ENCODE data around the gene ISG20.

Gene ISG20

DNA sequence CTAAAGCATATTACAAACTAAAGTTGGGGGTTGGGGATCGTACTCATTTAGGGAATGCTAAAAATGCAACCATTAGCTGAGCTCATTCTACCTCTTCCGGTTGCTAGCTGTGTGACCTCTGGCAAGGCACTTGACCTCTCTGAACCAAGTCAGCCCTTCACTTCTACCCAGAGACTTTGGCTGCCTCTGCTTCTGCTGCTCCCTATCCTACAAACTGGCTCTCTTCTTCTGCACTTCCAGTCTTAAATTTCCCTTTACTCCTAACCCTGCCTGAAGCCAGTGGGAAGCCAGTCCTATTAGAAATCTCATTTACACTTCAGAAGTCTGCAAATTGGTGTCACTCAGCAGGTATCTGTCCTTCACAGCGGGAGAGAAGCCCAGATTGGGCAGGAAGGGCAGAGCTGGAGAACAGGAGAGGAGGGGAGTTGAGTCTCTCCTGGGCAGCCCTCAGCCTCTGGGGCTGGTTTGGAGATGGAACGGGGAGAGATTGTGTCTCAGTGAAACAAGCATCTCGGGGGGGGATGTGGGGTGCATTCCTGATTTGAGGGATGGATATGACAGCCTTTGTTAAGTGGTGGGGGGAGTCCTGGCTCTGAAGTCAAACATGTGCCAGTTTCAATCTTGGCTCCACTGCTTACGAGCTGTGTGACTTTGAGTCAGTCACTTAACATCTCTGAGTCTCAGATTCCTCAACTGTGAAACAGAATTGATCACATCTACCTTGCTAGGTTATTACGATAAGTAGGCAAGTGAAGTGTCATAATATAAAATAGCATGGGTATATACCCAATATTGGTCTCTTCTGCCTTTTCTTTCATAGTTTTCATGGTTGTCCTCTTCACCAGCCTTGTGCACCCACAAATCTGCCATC is 25.5 kb upstream of the ISG20 start:
- no peak overlapping the region for H3K4me3 ChIP-seq (replicated peaks; ENCODE audit: low read depth, low read length)
- TF ChIP-seq, protein P1, sequence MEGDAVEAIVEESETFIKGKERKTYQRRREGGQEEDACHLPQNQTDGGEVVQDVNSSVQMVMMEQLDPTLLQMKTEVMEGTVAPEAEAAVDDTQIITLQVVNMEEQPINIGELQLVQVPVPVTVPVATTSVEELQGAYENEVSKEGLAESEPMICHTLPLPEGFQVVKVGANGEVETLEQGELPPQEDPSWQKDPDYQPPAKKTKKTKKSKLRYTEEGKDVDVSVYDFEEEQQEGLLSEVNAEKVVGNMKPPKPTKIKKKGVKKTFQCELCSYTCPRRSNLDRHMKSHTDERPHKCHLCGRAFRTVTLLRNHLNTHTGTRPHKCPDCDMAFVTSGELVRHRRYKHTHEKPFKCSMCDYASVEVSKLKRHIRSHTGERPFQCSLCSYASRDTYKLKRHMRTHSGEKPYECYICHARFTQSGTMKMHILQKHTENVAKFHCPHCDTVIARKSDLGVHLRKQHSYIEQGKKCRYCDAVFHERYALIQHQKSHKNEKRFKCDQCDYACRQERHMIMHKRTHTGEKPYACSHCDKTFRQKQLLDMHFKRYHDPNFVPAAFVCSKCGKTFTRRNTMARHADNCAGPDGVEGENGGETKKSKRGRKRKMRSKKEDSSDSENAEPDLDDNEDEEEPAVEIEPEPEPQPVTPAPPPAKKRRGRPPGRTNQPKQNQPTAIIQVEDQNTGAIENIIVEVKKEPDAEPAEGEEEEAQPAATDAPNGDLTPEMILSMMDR (IDR thresholded peaks at IDR 0.05; ENCODE audit: low read depth, low read length, missing control alignments): no peak
- DNase-seq (ENCODE audit: extremely low read depth, low read depth): no peak

DNA sequence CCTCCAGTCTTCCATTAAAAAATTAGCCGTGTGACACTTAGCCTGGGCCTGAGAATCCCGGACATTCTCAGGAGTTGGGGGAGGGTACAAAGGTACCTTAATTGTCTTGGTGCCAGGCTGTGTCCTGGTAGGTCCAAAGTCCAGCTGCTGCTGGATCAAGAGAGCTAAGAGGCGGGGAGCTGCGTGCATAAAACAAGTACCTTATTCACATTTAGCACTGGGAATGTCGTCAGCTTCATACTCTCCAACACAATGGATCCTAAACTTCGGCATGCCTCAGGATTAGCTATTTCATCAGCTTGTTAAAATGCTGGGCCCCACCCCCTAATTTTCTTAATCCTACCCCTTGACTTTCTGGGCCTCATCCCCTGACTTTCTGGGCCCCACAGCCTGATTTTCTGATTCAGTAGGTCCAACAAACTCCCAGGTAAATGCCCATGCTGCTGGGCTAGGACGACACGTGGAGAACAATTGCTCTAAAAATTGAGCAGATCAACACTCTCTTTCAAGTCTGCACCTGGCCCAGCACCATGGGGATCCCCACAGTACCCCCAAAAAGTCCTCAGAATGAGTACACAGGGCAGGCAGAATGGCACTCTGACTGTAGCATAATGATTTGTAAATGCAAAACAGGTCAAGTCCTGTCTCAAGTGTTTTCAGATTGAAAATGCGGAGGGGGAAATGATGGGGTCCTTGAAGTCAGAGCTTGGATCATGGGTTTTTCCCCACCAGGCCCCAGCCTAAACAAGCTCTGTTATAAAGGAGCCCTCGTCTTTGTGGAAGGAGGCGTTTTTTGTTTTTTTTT is 23.3 kb upstream of the ISG20 start:
- H3K4me3 ChIP-seq (replicated peaks; ENCODE audit: low read depth, low read length): no peak overlapping the region
- TF ChIP-seq, protein P1 (IDR thresholded peaks at IDR 0.05; ENCODE audit: low read depth, low read length, missing control alignments): no peak
- no peak for DNase-seq (ENCODE audit: extremely low read depth, low read depth)

DNA sequence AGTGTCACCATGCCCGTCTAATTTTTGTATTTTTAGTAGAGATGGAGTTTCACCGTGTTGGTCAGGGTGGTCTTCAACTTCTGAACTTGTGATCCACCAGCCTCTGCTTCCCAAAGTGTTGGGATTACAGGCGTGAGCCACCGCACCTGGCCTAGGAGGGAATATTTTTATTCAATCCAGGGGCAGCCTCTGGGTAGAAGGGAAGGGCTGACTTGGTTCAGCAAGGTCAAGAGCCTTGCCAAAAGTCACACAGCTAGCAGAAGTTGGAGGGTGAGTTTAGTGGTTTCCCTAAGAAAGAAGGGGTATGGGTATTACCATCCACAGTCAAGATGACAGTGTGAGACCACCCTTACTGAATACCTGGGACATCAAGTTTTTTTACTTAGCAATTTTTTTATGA is 22.6 kb upstream of the ISG20 start:
- no peak for DNase-seq (ENCODE audit: extremely low read depth, low read depth)
- H3K4me3 ChIP-seq (replicated peaks; ENCODE audit: low read depth, low read length): no peak overlapping the region
- TF ChIP-seq, protein P1 (IDR thresholded peaks at IDR 0.05; ENCODE audit: low read depth, low read length, missing control alignments): no peak

DNA sequence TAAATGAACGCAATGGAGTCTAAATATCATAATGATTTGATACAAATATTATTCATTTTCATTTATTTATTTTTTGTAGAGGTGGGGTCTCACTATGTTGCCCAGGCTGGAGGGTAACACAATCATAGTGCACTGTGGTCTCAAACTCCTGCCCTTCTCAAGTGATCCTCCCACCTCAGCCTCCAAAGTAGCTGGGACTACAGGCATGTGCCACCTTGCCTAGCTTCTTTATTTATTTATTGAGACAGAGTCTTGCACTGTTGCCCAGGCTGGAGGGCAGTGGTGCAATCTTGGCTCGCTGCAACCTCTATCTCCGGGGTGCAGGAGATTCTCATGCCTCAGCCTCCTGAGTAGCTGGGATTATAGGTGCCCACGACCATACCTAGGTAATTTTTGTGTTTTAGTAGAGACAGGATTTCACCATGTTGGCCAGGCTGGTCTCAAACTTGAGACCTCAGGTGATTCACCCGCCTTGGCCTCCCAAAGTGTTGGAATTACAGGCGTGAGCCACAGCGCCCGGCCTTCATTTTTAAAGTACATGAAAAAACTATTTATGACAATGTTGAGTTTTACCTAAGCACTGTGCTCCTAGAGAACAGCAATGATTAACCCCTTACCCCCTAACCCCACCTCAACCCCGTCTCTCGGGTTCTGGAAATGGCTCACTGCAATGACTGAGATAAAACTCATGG is 21.6 kb upstream of the ISG20 start:
- H3K4me3 ChIP-seq (replicated peaks; ENCODE audit: low read depth, low read length): no peak overlapping the region
- TF ChIP-seq, protein P1 (IDR thresholded peaks at IDR 0.05; ENCODE audit: low read depth, low read length, missing control alignments): no peak
- no peak for DNase-seq (ENCODE audit: extremely low read depth, low read depth)

DNA sequence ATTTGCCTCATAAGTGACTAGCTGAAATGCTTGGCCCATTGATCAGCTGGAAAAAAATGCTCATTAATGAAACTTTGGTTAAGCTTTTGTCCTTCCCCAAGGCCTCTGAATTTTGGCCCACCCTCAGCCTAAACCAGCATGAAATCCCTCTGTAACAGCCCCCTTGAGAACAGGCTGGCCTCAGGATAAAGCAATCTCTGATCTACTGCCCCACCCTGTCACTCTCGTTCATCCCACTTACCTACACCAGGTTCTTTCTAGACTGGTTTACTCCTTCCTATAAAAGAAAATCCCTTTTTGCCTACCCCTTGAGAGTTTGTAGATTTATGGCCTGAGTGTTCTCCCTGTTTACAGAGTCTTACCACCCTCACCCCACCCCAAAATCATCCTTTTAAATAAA is 21.0 kb upstream of the ISG20 start:
- no peak overlapping the region for H3K4me3 ChIP-seq (replicated peaks; ENCODE audit: low read depth, low read length)
- DNase-seq (ENCODE audit: extremely low read depth, low read depth): no peak

DNA sequence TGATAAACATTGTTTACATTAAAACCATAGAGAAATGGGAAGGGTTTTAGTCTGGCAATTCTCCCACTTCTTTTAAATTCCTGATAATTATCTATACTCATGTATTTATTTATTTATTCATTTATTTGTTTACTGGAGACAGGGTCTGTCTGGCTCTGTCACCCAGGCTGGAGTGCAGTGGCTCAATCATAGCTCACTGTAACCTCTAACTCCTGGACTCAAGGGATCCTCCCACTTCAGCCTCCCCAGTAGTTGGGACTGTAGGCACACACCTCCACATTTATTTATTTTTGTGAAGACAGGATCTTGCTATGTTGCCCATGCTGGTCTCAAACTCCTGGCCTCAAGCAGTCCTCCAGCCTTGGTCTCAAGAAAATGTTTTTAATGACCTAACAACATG is 20.1 kb upstream of the ISG20 start:
- DNase-seq (ENCODE audit: extremely low read depth, low read depth): no peak
- TF ChIP-seq, protein P1 (IDR thresholded peaks at IDR 0.05; ENCODE audit: low read depth, low read length, missing control alignments): no peak
- no peak overlapping the region for H3K4me3 ChIP-seq (replicated peaks; ENCODE audit: low read depth, low read length)

More for the DNA sequence above, 21.0 kb upstream of the ISG20 start:
- TF ChIP-seq, protein P1 (IDR thresholded peaks at IDR 0.05; ENCODE audit: low read depth, low read length, missing control alignments): no peak

Measured in HFF-Myc (cell line).